Kasumi-1 (cell line): ENCODE data around the gene PXDN.

Source experiments
- DNase-seq, 2 experiments: peaks; one replicate each; lab custom pipeline; 2025; lab: John Stamatoyannopoulos, UW

PXDN gene

DNA sequence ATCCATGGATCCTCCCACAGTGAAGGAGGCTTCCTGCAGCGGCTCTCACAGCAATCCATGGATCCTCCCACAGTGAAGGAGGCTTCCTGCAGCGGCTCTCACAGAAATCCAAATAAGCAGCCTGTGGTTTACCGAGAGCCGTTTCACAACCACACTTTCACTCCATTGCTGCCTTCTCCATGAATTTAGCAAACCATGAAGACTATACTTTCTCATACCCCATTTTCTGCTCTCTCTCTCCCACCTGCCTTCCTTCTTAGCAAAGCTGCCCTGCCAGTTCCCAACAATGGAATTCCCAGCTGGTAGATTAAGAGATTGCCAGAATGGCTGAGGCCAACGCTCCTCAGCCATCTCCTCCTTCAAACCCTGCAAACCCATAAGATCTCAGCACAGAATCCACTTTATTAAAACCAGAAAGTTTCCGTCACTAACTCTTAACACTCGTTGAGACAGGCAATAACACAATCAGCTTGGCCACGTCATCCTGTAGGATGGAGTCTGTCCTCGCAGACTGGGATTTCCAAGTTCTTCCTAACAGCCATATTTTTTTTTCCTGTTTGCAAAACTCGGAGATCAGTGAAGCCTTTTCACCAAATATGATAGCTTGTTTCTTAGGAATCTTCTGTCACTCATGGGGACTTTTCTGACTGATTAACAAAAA is 162.2 kb downstream of the PXDN start:
- DNase-seq: no peak
